Lower lobe of right lung (tissue), 2 donors: Measurements from ENCODE around the gene MKKS. TPM values are rescaled to one million over a fixed set of nuclear protein-coding genes. Genes with fewer than 3 reads are reported as not detected.

Source experiments
- ATAC-seq, 2 donors: fragments of 200-7000 bp; cut with Tn5 transposase; one replicate each; pipeline ENCODE4 v1.9.1; 2020 to 2022; ENCODE audit warnings: mild to moderate bottlenecking in 2 of 2, moderate library complexity in 2 of 2
- DNase-seq: peaks from one replicate; pipeline ENCODE4 v3.0.0-alpha.2; 2020
- H3K27ac ChIP-seq: fragments of 200-600 bp; one replicate; pipeline ENCODE4 v1.8.0; 2022
- H3K27me3 ChIP-seq: fragments of 200-600 bp; one replicate; pipeline ENCODE4 v1.8.0; 2022; ENCODE audit warnings: low read depth
- H3K36me3 ChIP-seq: fragments of 200-600 bp; one replicate; pipeline ENCODE4 v1.8.0; 2022; ENCODE audit warnings: mild to moderate bottlenecking
- H3K4me1 ChIP-seq: fragments of 200-600 bp; one replicate; pipeline ENCODE4 v1.8.0; 2022
- H3K4me3 ChIP-seq: fragments of 200-600 bp; one replicate; pipeline ENCODE4 v1.8.0; 2022; ENCODE audit warnings: mild to moderate bottlenecking
- H3K9me3 ChIP-seq: fragments of 200-600 bp; one replicate; pipeline ENCODE4 v1.8.0; 2022
- intact Hi-C: fragments of 100-400 bp; cut with DNase I; formaldehyde crosslinking; loops from one replicate; pipeline ENCODE4 v1.11.0; 2022
- total RNA-seq: library from RNA; stranded (reverse); fragmentation: NEBNext Ultra II Directional; extraction: Animal tissue kit (Norgen Biotek cat#: 25700); gene quantifications from one replicate; pipeline ENCODE4 v1.2.1, GENCODE V29; 2021
- TF ChIP-seq, protein P1 (sequence below): fragments of 200-600 bp; IDR thresholded peaks from one replicate; pipeline ENCODE4 v1.8.0; 2022; ENCODE audit warnings: antibody characterized with exemption, mild to moderate bottlenecking
- donor health status: DM: no; HTN: yes; CAD: no; lungs with severe emphysema.

The MKKS gene
- total RNA-seq, 1 donor from 2014 or later = 16.8 TPM

DNA sequence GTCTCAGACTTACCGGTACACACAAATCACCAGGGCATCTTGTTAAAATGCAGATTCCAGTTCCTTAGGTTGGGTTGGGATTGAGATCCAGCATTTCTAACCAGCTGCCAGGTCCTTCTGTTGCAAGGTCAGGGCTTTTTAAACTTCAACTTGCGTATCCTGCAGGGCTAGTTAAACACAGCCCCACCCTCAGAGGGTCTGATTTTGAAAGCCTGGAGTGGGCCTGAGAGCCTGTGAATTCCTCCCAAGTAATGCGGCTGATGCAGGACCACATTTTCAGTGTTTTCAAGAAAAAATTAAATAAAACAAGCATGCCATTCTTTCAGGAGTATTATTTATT, 65.3 kb downstream of the MKKS start:
- Histone ChIP-seq H3K9me3 (no peaks in the 10 kb centered on the region), H3K27ac (no peak overlapping the region), H3K4me1 (peaks cover 5% of the 10 kb centered on the region), H3K27me3 (no peaks in the 10 kb centered on the region), H3K36me3 (no peaks in the 10 kb centered on the region), H3K4me3 (no peak overlapping the region)
- intact Hi-C loops = no loop called here
- ATAC-seq (no peak), DNase-seq (no peak)
- TF ChIP-seq, protein P1, sequence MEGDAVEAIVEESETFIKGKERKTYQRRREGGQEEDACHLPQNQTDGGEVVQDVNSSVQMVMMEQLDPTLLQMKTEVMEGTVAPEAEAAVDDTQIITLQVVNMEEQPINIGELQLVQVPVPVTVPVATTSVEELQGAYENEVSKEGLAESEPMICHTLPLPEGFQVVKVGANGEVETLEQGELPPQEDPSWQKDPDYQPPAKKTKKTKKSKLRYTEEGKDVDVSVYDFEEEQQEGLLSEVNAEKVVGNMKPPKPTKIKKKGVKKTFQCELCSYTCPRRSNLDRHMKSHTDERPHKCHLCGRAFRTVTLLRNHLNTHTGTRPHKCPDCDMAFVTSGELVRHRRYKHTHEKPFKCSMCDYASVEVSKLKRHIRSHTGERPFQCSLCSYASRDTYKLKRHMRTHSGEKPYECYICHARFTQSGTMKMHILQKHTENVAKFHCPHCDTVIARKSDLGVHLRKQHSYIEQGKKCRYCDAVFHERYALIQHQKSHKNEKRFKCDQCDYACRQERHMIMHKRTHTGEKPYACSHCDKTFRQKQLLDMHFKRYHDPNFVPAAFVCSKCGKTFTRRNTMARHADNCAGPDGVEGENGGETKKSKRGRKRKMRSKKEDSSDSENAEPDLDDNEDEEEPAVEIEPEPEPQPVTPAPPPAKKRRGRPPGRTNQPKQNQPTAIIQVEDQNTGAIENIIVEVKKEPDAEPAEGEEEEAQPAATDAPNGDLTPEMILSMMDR = no peak

- no peak overlapping the region for H3K27ac ChIP-seq
- TF ChIP-seq, protein P1 = no peak
- no peaks in the 10 kb centered on the region for H3K36me3 ChIP-seq
- peaks cover 5% of the 10 kb centered on the region for H3K4me1 ChIP-seq
- H3K9me3 ChIP-seq = no peaks in the 10 kb centered on the region
- intact Hi-C loops = no loop called here
- no peak overlapping the region for H3K4me3 ChIP-seq
- ATAC-seq = no peak
- H3K27me3 ChIP-seq = no peaks in the 10 kb centered on the region
- no peak for DNase-seq
Measured at GRCh38 chr20:10367943-10368701, 65.9 kb downstream of the MKKS start.

GRCh38 chr20:10367693-10367942, 66.4 kb downstream of the MKKS start:
- H3K9me3 ChIP-seq = no peaks in the 10 kb centered on the region
- H3K27ac ChIP-seq = no peak overlapping the region
- TF ChIP-seq, protein P1 = no peak
- intact Hi-C loops = no loop called here
- no peak overlapping the region for H3K4me3 ChIP-seq
- H3K4me1 ChIP-seq = peaks cover 5% of the 10 kb centered on the region
- DNase-seq = no peak
- no peaks in the 10 kb centered on the region for H3K27me3 ChIP-seq
- ATAC-seq = no peak
- H3K36me3 ChIP-seq = no peaks in the 10 kb centered on the region

GRCh38 chr20:10366898-10367692, 66.9 kb downstream of the MKKS start:
- intact Hi-C loops = no loop called here
- H3K27ac ChIP-seq = no peak overlapping the region
- H3K4me1 ChIP-seq = peaks cover 5% of the 10 kb centered on the region
- H3K4me3 ChIP-seq = no peak overlapping the region
- H3K27me3 ChIP-seq = no peaks in the 10 kb centered on the region
- H3K36me3 ChIP-seq = no peaks in the 10 kb centered on the region
- TF ChIP-seq, protein P1 = no peak
- ATAC-seq = no peak
- no peak for DNase-seq
- H3K9me3 ChIP-seq = no peaks in the 10 kb centered on the region

- Histone ChIP-seq H3K27me3 (no peaks in the 10 kb centered on the region), H3K4me1 (no peaks in the 10 kb centered on the region), H3K27ac (no peak overlapping the region), H3K36me3 (no peaks in the 10 kb centered on the region), H3K4me3 (no peak overlapping the region), H3K9me3 (no peaks in the 10 kb centered on the region)
- no peak for ATAC-seq
- intact Hi-C loops = no loop called here
- TF ChIP-seq, protein P1 = no peak
- no peak for DNase-seq
Measured at GRCh38 chr20:10362674-10363073, 71.3 kb downstream of the MKKS start.
